PC-9 (cell line): Measurements from ENCODE around the gene CCDC81.

Experiments used
- EZH2 ChIP-seq: fragments of 200-600 bp; sonication (generic); IDR thresholded peaks from 2 replicates; pipeline ENCODE4 v1.8.0; 2017; ENCODE audit warnings: antibody characterized with exemption, low read depth
- TF ChIP-seq, protein P1 (sequence below): fragments of 200-600 bp; sonication (generic); conservative IDR thresholded peaks from 2 replicates; pipeline ENCODE4 v1.6.1; 2017; ENCODE audit warnings: mixed run types, antibody characterized with exemption, mild to moderate bottlenecking, moderate library complexity

DNA sequence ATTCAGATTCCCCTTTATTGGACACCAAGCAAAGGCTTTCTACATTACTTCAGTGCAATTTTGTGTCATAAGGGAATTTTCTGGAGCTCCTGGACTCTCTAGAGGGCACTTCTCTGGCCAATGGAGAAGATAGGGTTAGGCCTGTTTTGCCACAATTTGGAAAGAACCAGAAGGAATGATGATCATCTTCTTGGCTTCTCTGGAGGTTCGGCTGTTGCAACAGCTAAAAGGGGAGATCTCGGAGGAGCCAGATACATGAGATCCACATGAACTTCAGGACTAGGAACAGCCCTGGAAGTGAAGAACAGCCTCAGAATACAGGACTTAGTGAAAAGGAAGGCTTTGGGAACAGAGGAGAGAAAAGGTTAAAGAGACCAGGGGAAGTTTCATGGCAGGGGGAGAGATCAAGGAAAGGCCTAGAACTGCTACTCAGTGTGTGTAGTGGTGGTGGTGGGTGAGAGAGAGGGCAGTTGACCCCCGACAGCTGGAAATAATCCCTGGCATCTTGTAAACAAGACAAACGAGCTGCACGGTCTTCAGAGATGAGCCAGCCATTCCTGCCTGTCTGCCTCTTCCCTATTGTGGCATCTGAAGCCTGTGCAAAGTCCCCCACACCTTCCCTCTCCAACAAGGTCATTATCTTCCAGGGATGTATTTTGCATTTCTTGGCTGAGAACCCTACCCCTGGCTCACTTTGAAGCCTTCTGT, 83.8 kb downstream of the CCDC81 start:
- TF ChIP-seq, protein P1, sequence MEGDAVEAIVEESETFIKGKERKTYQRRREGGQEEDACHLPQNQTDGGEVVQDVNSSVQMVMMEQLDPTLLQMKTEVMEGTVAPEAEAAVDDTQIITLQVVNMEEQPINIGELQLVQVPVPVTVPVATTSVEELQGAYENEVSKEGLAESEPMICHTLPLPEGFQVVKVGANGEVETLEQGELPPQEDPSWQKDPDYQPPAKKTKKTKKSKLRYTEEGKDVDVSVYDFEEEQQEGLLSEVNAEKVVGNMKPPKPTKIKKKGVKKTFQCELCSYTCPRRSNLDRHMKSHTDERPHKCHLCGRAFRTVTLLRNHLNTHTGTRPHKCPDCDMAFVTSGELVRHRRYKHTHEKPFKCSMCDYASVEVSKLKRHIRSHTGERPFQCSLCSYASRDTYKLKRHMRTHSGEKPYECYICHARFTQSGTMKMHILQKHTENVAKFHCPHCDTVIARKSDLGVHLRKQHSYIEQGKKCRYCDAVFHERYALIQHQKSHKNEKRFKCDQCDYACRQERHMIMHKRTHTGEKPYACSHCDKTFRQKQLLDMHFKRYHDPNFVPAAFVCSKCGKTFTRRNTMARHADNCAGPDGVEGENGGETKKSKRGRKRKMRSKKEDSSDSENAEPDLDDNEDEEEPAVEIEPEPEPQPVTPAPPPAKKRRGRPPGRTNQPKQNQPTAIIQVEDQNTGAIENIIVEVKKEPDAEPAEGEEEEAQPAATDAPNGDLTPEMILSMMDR: no peak
- TF ChIP-seq EZH2: no peak
